Measurements from ENCODE around the gene TOGARAM2. TPM values are rescaled to one million over a fixed set of nuclear protein-coding genes. Genes with fewer than 3 reads are reported as not detected.

Gene TOGARAM2
- total RNA-seq, 2 donors from 2014 or later: 0.49 to 2.4 TPM

GRCh38 chr2:28979576-28980366 is 1.3 kb upstream of the TOGARAM2 start:
- Histone ChIP-seq H3K27ac (no peak overlapping the region), H3K9me3 (no peaks in the 10 kb centered on the region), H3K27me3 (replicated peaks; ENCODE audit: insufficient read depth) (no peaks in the 10 kb centered on the region), H3K4me1 (ENCODE audit: control insufficient read depth in 1 of 2, low read depth in 2 of 2) (peaks cover 0 to 13% of the 10 kb centered on the region in 2 donors), H3K36me3 (no peaks in the 10 kb centered on the region), H3K4me3 (no peak overlapping the region)
- DNase-seq (ENCODE audit: low spot score): no peak
- ATAC-seq (ENCODE audit: insufficient number of reproducible peaks, low FRiP score, low read depth): no peak
- no peak for TF ChIP-seq CTCF (IDR thresholded peaks at IDR 0.05)

- no peak overlapping the region for H3K27ac ChIP-seq
Measured at GRCh38 chr2:28980368-28981015, 606 bp upstream of the TOGARAM2 start.

DNA sequence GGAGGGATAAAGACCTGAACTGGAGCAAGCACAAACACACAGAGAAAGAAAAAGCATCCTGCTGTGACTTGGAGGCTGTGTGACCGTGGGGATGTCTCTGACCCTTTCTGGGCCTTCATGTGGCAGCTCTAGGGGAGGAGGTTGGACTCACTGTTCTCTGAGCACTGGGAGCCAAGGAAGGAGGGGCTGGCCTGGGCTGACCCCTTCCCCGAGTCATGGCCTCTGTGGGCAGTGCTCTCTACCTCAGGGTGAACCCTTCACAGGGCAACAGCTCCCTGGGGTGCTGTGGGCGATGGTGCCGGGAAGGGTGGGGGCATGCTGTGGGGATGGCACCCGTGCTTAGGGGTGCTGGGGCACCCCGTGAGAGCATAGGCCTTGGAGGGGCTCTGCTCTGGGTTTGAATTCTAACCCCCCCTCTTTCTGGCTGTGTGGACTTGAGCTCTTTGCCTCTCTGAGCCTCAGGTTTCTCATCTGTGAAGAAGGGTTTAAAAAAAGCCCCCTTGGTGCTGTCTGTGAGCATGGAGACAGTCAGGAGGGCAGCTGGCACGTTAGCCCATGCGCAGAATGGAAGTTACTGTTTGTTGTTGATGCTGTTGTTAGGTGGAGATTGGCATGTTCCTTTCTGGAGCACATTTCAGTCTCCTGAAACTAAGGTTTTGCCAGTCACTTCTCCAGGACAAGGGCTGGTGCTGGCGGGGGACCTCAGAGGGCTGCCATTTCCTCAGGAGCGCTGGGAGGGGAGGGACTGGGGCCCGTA is 700 bp downstream of the TOGARAM2 start:
- Histone ChIP-seq H3K36me3 (no peaks in the 10 kb centered on the region), H3K27ac (no peak overlapping the region), H3K27me3 (replicated peaks; ENCODE audit: insufficient read depth) (no peaks in the 10 kb centered on the region), H3K9me3 (no peaks in the 10 kb centered on the region), H3K4me3 (no peak overlapping the region), H3K4me1 (ENCODE audit: control insufficient read depth in 1 of 2, low read depth in 2 of 2) (peaks cover 0 to 13% of the 10 kb centered on the region in 2 donors)
- ATAC-seq (ENCODE audit: insufficient number of reproducible peaks, low FRiP score, low read depth): no peak
- no peak for DNase-seq (ENCODE audit: low spot score)
- TF ChIP-seq CTCF (IDR thresholded peaks at IDR 0.05): no peak

More at GRCh38 chr2:28980368-28981015, 606 bp upstream of the TOGARAM2 start:
- H3K27me3 ChIP-seq (replicated peaks; ENCODE audit: insufficient read depth): no peaks in the 10 kb centered on the region
- no peak for TF ChIP-seq CTCF (IDR thresholded peaks at IDR 0.05)
- peaks cover 0 to 13% of the 10 kb centered on the region in 2 donors for H3K4me1 ChIP-seq (ENCODE audit: control insufficient read depth in 1 of 2, low read depth in 2 of 2)
- no peak overlapping the region for H3K4me3 ChIP-seq
- no peaks in the 10 kb centered on the region for H3K9me3 ChIP-seq
- no peaks in the 10 kb centered on the region for H3K36me3 ChIP-seq
- no peak for ATAC-seq (ENCODE audit: insufficient number of reproducible peaks, low FRiP score, low read depth)
- DNase-seq (ENCODE audit: low spot score): no peak

DNA sequence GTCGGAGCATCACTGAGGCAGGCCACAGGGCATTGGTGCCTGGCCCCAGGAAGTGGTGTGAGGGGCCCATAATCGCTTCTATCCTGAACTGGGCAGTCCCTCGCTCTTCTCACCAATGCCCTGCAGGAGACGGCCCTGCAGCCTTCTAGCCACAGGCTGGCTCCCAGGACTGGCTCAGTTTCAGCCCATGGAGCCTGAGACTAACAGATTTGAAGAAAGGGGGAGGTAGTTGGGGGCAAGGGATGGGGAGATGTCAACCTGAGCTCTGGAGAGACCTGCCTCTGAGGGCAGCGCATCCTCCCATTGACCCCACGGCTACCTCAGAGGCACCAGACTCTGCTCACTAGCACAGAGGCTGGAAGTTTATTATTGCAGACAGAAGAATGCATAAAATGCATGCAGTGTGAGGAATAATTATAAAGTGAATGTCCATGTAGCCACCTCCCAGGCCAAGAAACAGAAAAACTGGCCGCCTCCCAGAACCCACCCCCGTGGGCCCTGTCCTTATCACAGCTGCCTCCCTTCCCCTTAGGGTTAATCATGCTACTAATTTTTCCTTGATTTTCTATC is 1.4 kb downstream of the TOGARAM2 start:
- Histone ChIP-seq H3K4me3 (no peak overlapping the region), H3K36me3 (no peaks in the 10 kb centered on the region), H3K4me1 (ENCODE audit: control insufficient read depth in 1 of 2, low read depth in 2 of 2) (peaks cover 0 to 13% of the 10 kb centered on the region in 2 donors), H3K9me3 (no peaks in the 10 kb centered on the region), H3K27me3 (replicated peaks; ENCODE audit: insufficient read depth) (no peaks in the 10 kb centered on the region), H3K27ac (no peak overlapping the region)
- no peak for TF ChIP-seq CTCF (IDR thresholded peaks at IDR 0.05)
- DNase-seq (ENCODE audit: low spot score) (no peak), ATAC-seq (ENCODE audit: insufficient number of reproducible peaks, low FRiP score, low read depth) (no peak)

All from thoracic aorta (tissue), 2 donors.